ENCODE measurements around the gene SIK2. TPM values are rescaled to one million over a fixed set of nuclear protein-coding genes. Genes with fewer than 3 reads are reported as not detected.
A peak's percentile ranks its signal among the peaks of the same experiment; 100 is the strongest.
"Not testable (repeated sequence)": the region's sequence is repeated elsewhere in the genome, so short reads cannot be mapped to it uniquely, and the experiment has no call there.

Gene SIK2
- polyA plus RNA-seq, 3 donors: 20.0 to 24.7 (median 23.9) TPM

GRCh38 chr11:111612224-111612623 lies 10.0 kb downstream of the SIK2 start:
- DNase-seq: no peak

GRCh38 chr11:111617286-111617685 lies 15.0 kb downstream of the SIK2 start:
- no peak for DNase-seq

- DNase-seq: no peak
These were observed 18.3 kb downstream of the SIK2 start for GRCh38 chr11:111620518-111620917.

- no peak for DNase-seq
These were observed 21.3 kb downstream of the SIK2 start for GRCh38 chr11:111623527-111624030.

- DNase-seq: no peak
These were observed 22.4 kb downstream of the SIK2 start for GRCh38 chr11:111624608-111625007.

- DNase-seq: no peak
These were observed 25.3 kb downstream of the SIK2 start for GRCh38 chr11:111627591-111627990.

- no peak for DNase-seq
These were observed 27.2 kb downstream of the SIK2 start for GRCh38 chr11:111629499-111629898.

GRCh38 chr11:111631024-111631665 lies 28.9 kb downstream of the SIK2 start:
- no peak for DNase-seq

- DNase-seq: no peak
These were observed 29.4 kb downstream of the SIK2 start for GRCh38 chr11:111631666-111632039.

- no peak for DNase-seq
These were observed 30.4 kb downstream of the SIK2 start for GRCh38 chr11:111632516-111633220.

- DNase-seq: no peak
These were observed 31.0 kb downstream of the SIK2 start for GRCh38 chr11:111633248-111633647.

GRCh38 chr11:111633756-111634362 lies 31.6 kb downstream of the SIK2 start:
- no peak for DNase-seq

GRCh38 chr11:111634981-111635705 lies 32.9 kb downstream of the SIK2 start:
- no peak for DNase-seq

GRCh38 chr11:111635706-111636045 lies 33.4 kb downstream of the SIK2 start:
- peak; percentile 15 for DNase-seq

- no peak for DNase-seq
These were observed 35.6 kb downstream of the SIK2 start for GRCh38 chr11:111637885-111638284.

GRCh38 chr11:111639226-111639925 lies 37.1 kb downstream of the SIK2 start:
- DNase-seq: no peak

GRCh38 chr11:111641339-111642015 lies 39.2 kb downstream of the SIK2 start:
- no peak for DNase-seq

GRCh38 chr11:111642542-111642941 lies 40.3 kb downstream of the SIK2 start:
- DNase-seq: no peak

- DNase-seq: no peak
These were observed 42.7 kb downstream of the SIK2 start for GRCh38 chr11:111644922-111645321.

- no peak for DNase-seq
These were observed 43.5 kb downstream of the SIK2 start for GRCh38 chr11:111645657-111646316.

GRCh38 chr11:111651336-111651735 lies 49.1 kb downstream of the SIK2 start:
- not testable (repeated sequence) for DNase-seq
